H1 (cell line): Measurements from ENCODE around the gene RNF214. TPM values are rescaled to one million over a fixed set of nuclear protein-coding genes. Genes with fewer than 3 reads are reported as not detected.

Source experiments
- EGR1 ChIP-seq: IDR thresholded peaks from 2 replicates; pipeline ENCODE4 v1.6.1; 2011; ENCODE audit warnings: low read depth, low read length, borderline replicate concordance
- HDAC6 ChIP-seq: IDR thresholded peaks from one replicate; pipeline ENCODE4 v1.7.1; 2012; ENCODE audit warnings: low read depth, mild to moderate bottlenecking, inconsistent platforms, low read length, moderate library complexity
- JUND ChIP-seq: IDR thresholded peaks from 2 replicates; pipeline ENCODE4 v1.6.1; 2011; ENCODE audit warnings: mild to moderate bottlenecking, improper control_type of control experiment, low read length
- polyA plus RNA-seq, 7 experiments: library from polyadenylated mRNA; depleted of rRNA in 3 of 7; stranded (reverse) in 5 of 7; unstranded in 2 of 7; fragments of >200 nt in 5 of 7; fragments of 200-250 nt in 2 of 7; gene quantifications; 1 replicate in 5 of 7; 2 replicates in 1 of 7; 4 replicates in 1 of 7; pipeline versions ENCODE4 v1.2.1 to v1.2.3, GENCODE V29; 2011 to 2013; ENCODE audit warnings: missing spikeins in 2 of 7, mixed read lengths in 2 of 7
- total RNA-seq: library from RNA; stranded (reverse); fragmentation: NEBNext Ultra II Directional; extraction: Animal tissue kit (Norgen Biotek cat#: 25700); gene quantifications from 2 replicates; pipeline ENCODE4 v1.2.1, GENCODE V29; 2021
- TF ChIP-seq, protein P1 (sequence below): IDR thresholded peaks from 2 replicates; pipeline ENCODE4 v1.6.1; 2011; ENCODE audit warnings: low read depth, mild to moderate bottlenecking, low read length; ENCODE audit not compliant: insufficient read depth

Gene RNF214
- total and polyA plus RNA-seq, 2 of the 8 experiments (the other 6 are each of a cell fraction or from before 2014, with no cell fraction given), result 34.9 to 35.6 TPM

DNA sequence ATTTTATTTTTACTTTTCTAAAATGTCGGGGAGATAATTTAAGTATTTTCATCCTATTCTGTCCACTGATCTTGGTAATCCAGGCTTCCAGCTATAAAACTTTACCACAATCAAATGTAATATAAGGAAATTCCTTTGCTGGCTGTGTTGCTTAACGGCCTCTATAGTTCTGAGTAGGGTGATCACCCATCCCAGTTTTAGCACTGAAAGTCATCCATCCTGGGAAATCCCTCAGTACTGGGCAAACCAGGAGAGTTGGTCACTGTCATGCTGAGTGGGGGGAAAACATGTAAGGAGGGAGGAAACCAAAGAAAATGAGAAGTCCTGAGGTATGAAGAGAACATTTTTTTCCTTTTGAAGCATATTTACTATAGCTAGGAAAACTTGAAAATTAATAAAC is 45.9 kb downstream of the RNF214 start (continued):
- TF ChIP-seq HDAC6 (no peak), EGR1 (no peak), JUND (no peak)
- TF ChIP-seq, protein P1, sequence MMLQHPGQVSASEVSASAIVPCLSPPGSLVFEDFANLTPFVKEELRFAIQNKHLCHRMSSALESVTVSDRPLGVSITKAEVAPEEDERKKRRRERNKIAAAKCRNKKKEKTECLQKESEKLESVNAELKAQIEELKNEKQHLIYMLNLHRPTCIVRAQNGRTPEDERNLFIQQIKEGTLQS, result no peak
